Activated naive CD4-positive, alpha-beta T cell treated with anti-CD3 and anti-CD28 coated beads, Interleukin-2, amount 50 U/mL, for 16 hours (primary cell): ENCODE measurements around the gene HSD17B13.
"Not testable (repeated sequence)": the region's sequence is repeated elsewhere in the genome, so short reads cannot be mapped to it uniquely, and the experiment has no call there.

Source experiments
- DNase-seq: peaks from one replicate; pipeline ENCODE4 v3.0.0-alpha.2; 2020

The HSD17B13 gene

GRCh38 chr4:87315000-87315399 lies 7.7 kb downstream of the HSD17B13 start:
- DNase-seq: not testable (repeated sequence)

DNA sequence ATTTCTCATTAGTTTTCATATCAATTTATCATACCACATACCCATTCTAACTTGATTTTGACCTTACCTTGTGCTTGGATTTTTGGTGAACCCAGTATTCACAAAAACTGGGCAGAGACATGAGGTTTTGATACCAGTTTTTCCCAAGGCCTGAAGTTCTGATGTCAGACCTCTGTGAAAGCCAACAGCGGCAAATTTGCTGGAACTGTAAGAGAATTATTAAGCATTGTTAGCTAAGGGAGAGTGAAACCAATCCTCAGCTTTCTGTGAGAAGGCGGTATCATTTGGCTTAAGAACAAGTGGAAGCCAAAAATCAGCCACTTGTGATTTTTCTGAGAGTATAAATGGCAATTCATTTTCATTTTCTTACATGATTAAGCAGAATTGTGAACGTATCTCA lies 8.9 kb downstream of the HSD17B13 start:
- no peak for DNase-seq

GRCh38 chr4:87311684-87312083 lies 11.0 kb downstream of the HSD17B13 start:
- DNase-seq: no peak

- DNase-seq: no peak
Observed at GRCh38 chr4:87310691-87311335, 11.9 kb downstream of the HSD17B13 start.

- no peak for DNase-seq
Observed at GRCh38 chr4:87309625-87310024, 13.1 kb downstream of the HSD17B13 start.

GRCh38 chr4:87306056-87306455 lies 16.6 kb downstream of the HSD17B13 start:
- no peak for DNase-seq

DNA sequence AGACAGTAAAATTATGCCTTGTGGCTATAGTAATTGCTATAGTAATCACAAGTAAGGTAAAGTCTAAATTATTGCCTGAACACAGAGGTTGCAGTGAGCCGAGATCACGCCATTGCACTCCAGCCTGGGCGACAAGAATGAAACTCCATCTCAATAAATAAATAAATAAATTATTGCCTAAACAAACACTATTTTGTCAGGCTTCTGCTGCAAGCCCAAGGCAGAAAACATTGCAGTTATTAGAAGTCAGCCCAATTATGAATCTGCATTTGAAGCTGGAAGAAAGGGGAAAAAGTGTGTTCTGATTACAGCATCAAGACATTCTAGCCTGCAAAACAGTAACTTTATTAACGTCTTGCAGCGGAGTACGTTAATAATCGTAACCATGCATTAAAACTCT lies 17.1 kb downstream of the HSD17B13 start:
- DNase-seq: no peak

- no peak for DNase-seq
Observed at GRCh38 chr4:87304745-87305432, 17.8 kb downstream of the HSD17B13 start.

DNA sequence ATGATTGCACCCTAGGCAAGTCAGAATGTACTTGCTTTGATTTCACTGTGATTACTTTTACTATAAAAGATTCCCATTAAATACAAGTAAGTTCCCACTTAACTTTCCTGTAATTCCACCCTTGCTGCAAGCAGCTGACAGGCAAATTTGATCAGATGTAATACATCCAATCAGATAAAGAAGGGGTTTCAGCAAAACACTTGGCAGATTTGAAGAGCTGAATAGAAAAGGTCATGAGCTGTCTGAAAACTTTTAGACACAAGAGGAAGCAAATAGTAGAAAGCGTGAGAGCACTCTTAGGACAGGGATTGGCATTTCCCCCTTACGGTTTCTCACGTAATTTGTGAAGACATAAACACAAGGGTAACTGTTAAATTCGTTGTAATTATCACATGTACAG lies 22.8 kb downstream of the HSD17B13 start:
- DNase-seq: no peak

DNA sequence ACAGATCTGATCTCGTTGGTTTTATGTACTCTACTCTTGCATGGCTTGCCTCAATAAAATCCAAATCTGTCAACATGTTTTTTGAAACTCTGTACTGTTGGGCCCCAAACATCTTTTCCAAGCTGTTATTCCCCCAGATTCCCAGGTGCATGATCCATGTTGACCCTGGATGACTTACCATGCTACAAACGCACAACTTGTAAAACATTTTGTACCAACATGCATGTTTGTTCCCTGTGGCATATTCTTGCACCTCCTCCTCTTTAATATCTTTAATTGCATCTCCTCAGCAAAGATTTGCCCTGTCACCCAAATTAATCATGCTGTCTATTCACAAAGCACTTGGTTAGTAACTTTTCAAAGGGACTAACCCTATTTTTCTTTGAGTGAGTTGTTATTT lies 24.3 kb downstream of the HSD17B13 start:
- no peak for DNase-seq

- DNase-seq: not testable (repeated sequence)
Observed at GRCh38 chr4:87294911-87295310, 27.8 kb downstream of the HSD17B13 start.

DNA sequence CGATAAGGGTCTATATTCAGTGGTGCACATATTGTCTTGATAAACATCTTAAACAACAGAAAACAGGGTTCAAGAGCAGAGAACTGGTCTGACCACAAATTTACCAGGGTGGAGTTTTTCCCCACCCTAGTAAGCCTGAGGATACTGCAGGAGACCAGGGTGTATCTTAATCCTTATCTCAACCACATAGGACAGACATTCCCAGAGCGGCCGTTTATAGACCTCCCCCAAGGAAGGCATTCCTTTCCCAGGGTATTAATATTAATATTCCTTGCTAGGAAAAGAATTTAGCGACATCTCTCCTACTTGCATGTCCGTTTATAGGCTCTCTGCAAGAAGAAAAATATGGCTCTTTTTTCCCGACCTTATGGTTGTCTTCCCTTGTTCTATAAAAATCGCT lies 28.8 kb downstream of the HSD17B13 start:
- not testable (repeated sequence) for DNase-seq

DNA sequence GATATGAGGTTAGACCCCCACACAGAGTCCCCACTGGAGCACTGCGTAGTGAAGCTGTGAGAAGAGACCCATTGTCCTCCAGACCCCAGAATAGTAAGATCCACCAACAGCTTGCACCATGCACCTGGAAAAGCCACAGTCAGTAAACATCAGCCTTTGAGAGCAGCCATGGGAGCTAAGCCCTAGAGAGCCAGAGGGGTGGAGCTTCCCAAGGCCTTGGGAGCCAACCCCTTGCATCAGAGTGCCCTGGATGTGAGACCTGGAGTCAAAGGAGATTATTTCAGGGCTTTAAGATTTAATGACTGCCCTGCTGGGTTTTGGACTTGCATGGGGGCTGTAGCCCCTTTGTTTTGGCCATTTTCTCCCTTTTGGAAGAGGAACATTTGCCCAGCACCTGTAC lies 35.7 kb downstream of the HSD17B13 start:
- DNase-seq: no peak

GRCh38 chr4:87284268-87284667 lies 38.4 kb downstream of the HSD17B13 start:
- DNase-seq: not testable (repeated sequence)

DNA sequence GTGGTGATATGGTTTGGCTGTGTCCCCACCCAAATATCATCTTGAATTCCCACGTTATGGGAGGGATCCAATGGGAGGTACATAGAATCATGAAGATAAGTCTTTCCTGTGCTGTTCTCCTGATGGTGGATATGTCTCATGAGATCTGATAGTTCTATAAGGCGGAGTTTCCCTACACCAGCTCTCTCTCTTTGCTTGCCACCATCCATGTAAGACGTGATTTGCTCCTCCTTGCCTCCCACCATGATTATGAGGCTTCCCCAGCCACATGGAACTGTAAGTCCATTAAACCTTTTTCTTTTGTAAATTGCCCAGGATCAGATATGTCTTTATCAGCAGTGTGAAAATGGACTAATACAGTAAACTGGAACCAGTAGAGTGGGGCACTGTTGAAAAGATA lies 39.5 kb downstream of the HSD17B13 start:
- no peak for DNase-seq

DNA sequence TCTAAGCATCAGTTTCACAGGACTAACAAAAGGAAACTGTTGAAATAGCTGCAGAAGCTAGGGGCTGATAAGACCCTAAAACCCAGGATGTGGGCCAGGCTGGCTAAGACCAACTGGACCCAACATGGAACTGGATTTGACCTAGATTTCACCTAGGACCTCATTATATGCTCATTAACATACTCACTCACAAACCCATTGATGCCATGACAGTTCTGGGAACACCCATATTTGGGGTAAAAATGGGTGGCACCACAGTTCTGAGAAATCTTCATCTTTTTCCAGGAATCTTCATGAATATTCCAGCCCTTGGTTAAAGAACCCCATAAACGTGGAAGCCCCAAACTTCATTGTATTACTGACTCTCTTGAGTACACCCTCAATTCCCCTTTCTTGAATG lies 41.1 kb downstream of the HSD17B13 start:
- no peak for DNase-seq

GRCh38 chr4:87278335-87278794 lies 44.3 kb downstream of the HSD17B13 start:
- no peak for DNase-seq

GRCh38 chr4:87275311-87275710 lies 47.4 kb downstream of the HSD17B13 start:
- no peak for DNase-seq

GRCh38 chr4:87274803-87275202 lies 47.9 kb downstream of the HSD17B13 start:
- no peak for DNase-seq

- DNase-seq: no peak
Observed at GRCh38 chr4:87274327-87274726, 48.4 kb downstream of the HSD17B13 start.

GRCh38 chr4:87270825-87271224 lies 51.9 kb downstream of the HSD17B13 start:
- no peak for DNase-seq

- DNase-seq: no peak
Observed at GRCh38 chr4:87270144-87270543, 52.5 kb downstream of the HSD17B13 start.

GRCh38 chr4:87268411-87268810 lies 54.3 kb downstream of the HSD17B13 start:
- DNase-seq: no peak

DNA sequence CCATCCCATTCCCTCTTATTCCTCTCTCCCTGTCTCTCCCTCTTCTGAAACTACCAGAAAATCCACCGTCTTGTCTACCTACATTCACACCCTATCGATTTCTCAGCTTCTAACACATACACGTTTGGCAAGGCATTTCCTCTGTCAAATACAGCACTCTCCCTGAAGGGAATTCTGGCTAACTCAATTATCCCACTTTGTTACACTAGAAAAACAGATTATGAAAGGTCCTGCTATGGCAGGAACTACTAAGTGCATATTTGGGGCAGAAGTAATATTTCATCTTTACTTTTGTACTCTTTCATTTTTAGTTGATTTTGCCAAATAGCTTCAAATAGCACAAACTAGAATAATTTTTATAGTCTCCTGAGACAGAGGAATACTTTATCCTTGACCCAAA lies 55.7 kb downstream of the HSD17B13 start:
- DNase-seq: no peak

DNA sequence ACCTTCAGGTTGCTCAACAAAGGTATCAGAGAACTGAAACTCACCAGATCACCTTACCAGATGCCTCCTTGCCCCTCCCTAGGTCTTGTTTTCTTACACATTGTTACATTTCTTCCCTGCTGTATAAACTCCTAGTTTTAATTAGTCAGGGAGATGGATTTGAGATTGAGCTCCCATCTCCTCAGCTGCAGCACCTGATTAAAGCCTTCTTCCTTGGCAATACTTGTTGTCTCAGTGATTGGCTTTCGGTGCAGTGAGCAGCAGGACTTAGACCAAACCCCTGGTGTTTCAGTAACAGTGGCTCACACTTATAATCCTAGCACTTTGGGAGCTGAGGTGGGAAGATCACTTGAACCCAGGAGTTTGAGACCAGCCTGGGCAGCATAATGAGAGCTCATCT lies 59.8 kb downstream of the HSD17B13 start:
- DNase-seq: no peak
